KMS-11 (cell line): ENCODE measurements around the gene APBA1.

Experiments used
- H2AFZ ChIP-seq: fragments of 200-600 bp; sonication (generic); 2 replicates; pipeline ENCODE4 v1.6.1; 2016; ENCODE audit warnings: antibody characterized with exemption, mixed run types, low read depth
- H3K27ac ChIP-seq: fragments of 200-600 bp; sonication (generic); 2 replicates; pipeline ENCODE4 v1.6.1; 2016; ENCODE audit warnings: mild to moderate bottlenecking, mixed run types
- H3K27me3 ChIP-seq: fragments of 200-600 bp; sonication (generic); 2 replicates; pipeline ENCODE4 v1.6.1; 2017; ENCODE audit warnings: mild to moderate bottlenecking, low read depth, mixed run types, moderate library complexity; ENCODE audit not compliant: insufficient read depth
- H3K36me3 ChIP-seq: fragments of 200-600 bp; sonication (generic); 2 replicates; pipeline ENCODE4 v1.6.1; 2017; ENCODE audit warnings: mild to moderate bottlenecking, mixed run types; ENCODE audit not compliant: insufficient read depth
- H3K4me1 ChIP-seq: fragments of 200-600 bp; sonication (generic); 2 replicates; pipeline ENCODE4 v1.6.1; 2016; ENCODE audit warnings: mild to moderate bottlenecking, low read depth, mixed run types; ENCODE audit not compliant: poor library complexity, severe bottlenecking
- H3K4me2 ChIP-seq: fragments of 200-600 bp; sonication (generic); 2 replicates; pipeline ENCODE4 v1.7.0; 2016; ENCODE audit warnings: mild to moderate bottlenecking, mixed run types
- H3K4me3 ChIP-seq: fragments of 200-600 bp; sonication (generic); IDR thresholded peaks from 2 replicates; pipeline ENCODE4 v1.6.1; 2017; ENCODE audit warnings: low read depth, low read length, mixed read lengths; ENCODE audit not compliant: insufficient read depth
- H3K79me2 ChIP-seq: fragments of 200-600 bp; sonication (generic); 2 replicates; pipeline ENCODE4 v1.6.1; 2016; ENCODE audit warnings: low read depth, mixed run types; ENCODE audit not compliant: insufficient read depth
- H3K9ac ChIP-seq: fragments of 200-600 bp; sonication (generic); 2 replicates; pipeline ENCODE4 v1.6.1; 2016; ENCODE audit warnings: mild to moderate bottlenecking, mixed run types
- H4K20me1 ChIP-seq: fragments of 200-600 bp; sonication (generic); 2 replicates; pipeline ENCODE4 v1.6.1; 2016; ENCODE audit warnings: mild to moderate bottlenecking, mixed run types; ENCODE audit not compliant: insufficient read depth
- CTCF ChIP-seq: fragments of 200-600 bp; sonication (generic); conservative IDR thresholded peaks from 2 replicates; pipeline ENCODE4 v1.6.1; 2017; ENCODE audit warnings: low read depth, mild to moderate bottlenecking, antibody characterized with exemption, low read length, moderate library complexity, mixed read lengths

Gene APBA1

GRCh38 chr9:69643098-69643497 lies 29.1 kb downstream of the APBA1 start:
- Histone ChIP-seq H3K4me2 (no peak overlapping the region), H4K20me1 (no peaks in the 10 kb centered on the region), H3K27me3 (no peaks in the 10 kb centered on the region), H3K27ac (no peak overlapping the region), H3K9ac (no peak overlapping the region), H3K36me3 (no peaks in the 10 kb centered on the region), H3K79me2 (no peaks in the 10 kb centered on the region), H3K4me3 (no peak overlapping the region), H3K4me1 (no peaks in the 10 kb centered on the region), H2AFZ (no peak overlapping the region)
- TF ChIP-seq CTCF, result no peak

- Histone ChIP-seq H3K27ac (no peak overlapping the region), H3K4me1 (no peaks in the 10 kb centered on the region), H2AFZ (no peak overlapping the region), H3K4me3 (no peak overlapping the region), H4K20me1 (no peaks in the 10 kb centered on the region), H3K9ac (no peak overlapping the region), H3K36me3 (no peaks in the 10 kb centered on the region), H3K4me2 (no peak overlapping the region), H3K27me3 (no peaks in the 10 kb centered on the region), H3K79me2 (no peaks in the 10 kb centered on the region)
- TF ChIP-seq CTCF, result no peak
Measured at GRCh38 chr9:69637817-69638200, 34.4 kb downstream of the APBA1 start.

DNA sequence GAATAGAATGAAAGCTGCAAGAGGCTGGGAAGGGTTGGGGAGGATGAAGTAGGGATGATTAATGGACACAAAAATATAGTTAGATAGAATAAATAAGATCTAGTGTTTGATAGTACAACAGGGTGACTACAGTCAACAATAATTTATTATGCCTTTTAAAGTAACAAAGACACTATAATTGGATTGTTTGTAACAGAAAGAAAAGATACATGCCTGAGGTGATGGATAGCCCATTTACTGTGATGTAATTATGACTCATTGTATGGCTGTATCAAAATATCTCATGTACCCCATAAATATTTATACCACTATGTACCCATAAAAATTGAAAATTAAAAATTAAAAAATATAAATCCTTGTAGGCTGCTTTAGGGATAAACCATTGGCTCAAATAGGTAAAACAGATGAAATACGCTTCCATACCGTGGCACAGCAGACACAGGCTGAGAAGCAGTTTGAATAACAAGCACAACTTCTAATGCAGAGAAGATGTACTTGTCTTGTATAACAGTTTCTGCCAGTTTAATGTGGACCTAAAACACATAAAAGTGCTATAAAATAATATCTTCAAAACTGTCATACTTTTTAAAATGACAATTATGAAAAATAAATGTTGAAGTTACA lies 34.9 kb downstream of the APBA1 start:
- no peak overlapping the region for H3K4me2 ChIP-seq
- no peaks in the 10 kb centered on the region for H3K4me1 ChIP-seq
- no peaks in the 10 kb centered on the region for H3K27me3 ChIP-seq
- H3K79me2 ChIP-seq, result no peaks in the 10 kb centered on the region
- H3K4me3 ChIP-seq, result no peak overlapping the region
- H3K27ac ChIP-seq, result no peak overlapping the region
- H4K20me1 ChIP-seq, result no peaks in the 10 kb centered on the region
- no peak for TF ChIP-seq CTCF
- H3K36me3 ChIP-seq, result no peaks in the 10 kb centered on the region
- H2AFZ ChIP-seq, result no peak overlapping the region
- no peak overlapping the region for H3K9ac ChIP-seq

GRCh38 chr9:69633716-69634115 lies 38.5 kb downstream of the APBA1 start:
- H3K9ac ChIP-seq, result no peak overlapping the region
- no peak for TF ChIP-seq CTCF
- H3K27ac ChIP-seq, result no peak overlapping the region
- no peaks in the 10 kb centered on the region for H4K20me1 ChIP-seq
- no peaks in the 10 kb centered on the region for H3K27me3 ChIP-seq
- no peak overlapping the region for H3K4me3 ChIP-seq
- H2AFZ ChIP-seq, result no peak overlapping the region
- H3K79me2 ChIP-seq, result no peaks in the 10 kb centered on the region
- H3K4me1 ChIP-seq, result no peaks in the 10 kb centered on the region
- no peak overlapping the region for H3K4me2 ChIP-seq
- no peaks in the 10 kb centered on the region for H3K36me3 ChIP-seq
